ENCODE measurements around the gene CDKN1A. TPM values are rescaled to one million over a fixed set of nuclear protein-coding genes. Genes with fewer than 3 reads are reported as not detected.

Gene CDKN1A
- total and polyA plus RNA-seq, 10 of the 15 experiments (the other 5 are each of a cell fraction or from before 2014, with no cell fraction given) = 25.2 to 637 (median 216) TPM

DNA sequence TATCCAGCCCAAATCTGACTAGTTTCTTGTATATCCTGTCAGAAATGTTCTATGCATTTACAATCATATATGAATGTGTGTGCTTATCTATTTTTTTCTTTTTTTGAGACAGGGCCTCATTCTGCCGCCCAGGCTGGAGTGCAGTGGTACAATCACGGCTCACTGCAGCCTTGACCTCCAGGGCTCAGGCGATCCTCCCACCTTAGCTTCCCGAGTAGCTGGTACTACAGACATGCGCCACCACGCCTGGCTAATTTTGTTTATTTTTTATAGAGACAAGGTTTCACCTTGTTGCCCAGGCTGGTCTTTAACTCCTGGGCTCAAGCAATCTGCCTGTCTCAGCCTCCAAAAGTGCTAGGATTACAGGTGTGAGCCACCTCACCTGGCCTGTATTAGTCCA lies 16.1 kb downstream of the CDKN1A start:
- BruUV-seq (replicated peaks) = no TSS peak
- H3K4me2 ChIP-seq (ENCODE audit: control insufficient read depth, insufficient read depth) = no peak overlapping the region
- intact Hi-C loops (cut with micrococcal nuclease; ENCODE audit: unreplicated experiment) = no loop called here
- in situ Hi-C loops (cut with MboI) = no loop called here
- DNase-seq (ENCODE audit: low read depth, low spot score) (no peak), ATAC-seq (no peak), FAIRE-seq (no peak)
- H3K9me3 ChIP-seq (replicated peaks; ENCODE audit: control insufficient read depth, insufficient read depth, low read length) = no peaks in the 10 kb centered on the region
- H3K4me1 ChIP-seq (ENCODE audit: control insufficient read depth, insufficient read depth, low read length) = peaks cover 16% of the 10 kb centered on the region
- no peaks in the 10 kb centered on the region for H3K36me3 ChIP-seq (ENCODE audit: control insufficient read depth in 2 of 2, insufficient read depth in 2 of 2, low read length in 1 of 2)
- ChIA-PET CTCF (interaction anchor here (1.5 kb wide), 1 partner anchor 71 kb away, joined by 5 read pairs; no protein-coding TSS in a partner anchor), POLR2A (interaction anchor here (0.5 kb wide), 1 partner anchor 159 kb away, joined by 3 read pairs; no protein-coding TSS in a partner anchor), SMC1A (ENCODE audit: uncharacterized antibody, unreplicated experiment) (interaction anchor here (1.3 kb wide), 1 partner anchor 26 kb away, joined by 3 read pairs; no protein-coding TSS in a partner anchor), RAD21 (ENCODE audit: unreplicated experiment) (interaction anchor here (0.7 kb wide), 1 partner anchor 80 kb away, joined by 4 read pairs; no protein-coding TSS in a partner anchor)
- H2AFZ ChIP-seq (ENCODE audit: control insufficient read depth, low read depth, low read length) = no peak overlapping the region
- no peak overlapping the region for H3K27ac ChIP-seq (ENCODE audit: control insufficient read depth, insufficient read depth)
- H4K20me1 ChIP-seq (ENCODE audit: control insufficient read depth, insufficient read depth) = no peaks in the 10 kb centered on the region
- H3K4me3 ChIP-seq = no peak overlapping the region
- H3K9ac ChIP-seq (ENCODE audit: control insufficient read depth, insufficient read depth, low read length) = no peak overlapping the region
- no peaks in the 10 kb centered on the region for H3K27me3 ChIP-seq (replicated peaks in 1 of 2; ENCODE audit: control insufficient read depth in 2 of 2, insufficient read depth in 2 of 2, low read length in 1 of 2)
- 93% methylated on average over 6 of the region's 6 CpGs for WGBS (ENCODE audit: insufficient coverage, insufficient replicate concordance, low lambda C conversion rate, missing lambda C conversion rate)
- TF ChIP-seq SRF (IDR thresholded peaks at IDR 0.05; ENCODE audit: low read depth in 2 of 2, low read length in 2 of 2) (no peak), NFXL1 (IDR thresholded peaks at IDR 0.05; ENCODE audit: borderline replicate concordance) (no peak), STAT1 (conservative IDR thresholded peaks at IDR 0.05) (no peak), RBBP5 (conservative IDR thresholded peaks at IDR 0.05) (no peak), IRF5 (IDR thresholded peaks at IDR 0.05; ENCODE audit: borderline replicate concordance) (no peak), HDAC6 (IDR thresholded peaks at IDR 0.05; ENCODE audit: unreplicated experiment) (no peak), IKZF1 (conservative IDR thresholded peaks at IDR 0.05) (no peak), TBL1XR1 (IDR thresholded peaks at IDR 0.05; ENCODE audit: low read depth, low read length) (no peak), HDAC2 (IDR thresholded peaks at IDR 0.05) (no peak), POLR2A (IDR thresholded peaks at IDR 0.05; ENCODE audit: low read depth, low read length) (no peak), SMAD5 (IDR thresholded peaks at IDR 0.05; ENCODE audit: low read depth) (no peak), JUNB (IDR thresholded peaks at IDR 0.05) (no peak), ZNF592 (IDR thresholded peaks at IDR 0.05) (no peak), TAF1 (IDR thresholded peaks at IDR 0.05; ENCODE audit: borderline replicate concordance, low read depth, low read length) (no peak), DPF2 (IDR thresholded peaks at IDR 0.05) (no peak)
- no peaks in the 10 kb centered on the region for H3K79me2 ChIP-seq (ENCODE audit: control insufficient read depth, insufficient read depth, low read length)
